Measurements from ENCODE around the gene DOCK1.

GRCh38 chr10:127405221-127405620 is 500.0 kb downstream of the DOCK1 start:
- TF ChIP-seq CTCF (conservative IDR thresholded peaks at IDR 0.05) (no peak), ZFX (IDR thresholded peaks at IDR 0.05) (no peak)

All from C4-2B (cell line).